Chondrocyte (in vitro differentiated cells): Measurements from ENCODE around the gene TIPARP. TPM values are rescaled to one million over a fixed set of nuclear protein-coding genes. Genes with fewer than 3 reads are reported as not detected.

Experiments used
- DNase-seq: peaks from one replicate; pipeline ENCODE4 v3.0.0; 2021; ENCODE audit warnings: mixed read lengths, low spot score
- H3K27ac Mint-ChIP-seq: one replicate; pipeline ENCODE4 v1.8.0; 2021; ENCODE audit warnings: mild to moderate bottlenecking, moderate library complexity, mixed read lengths; ENCODE audit not compliant: unreplicated experiment
- H3K27me3 Mint-ChIP-seq: 2 replicates; pipeline ENCODE4 v1.8.0; 2021; ENCODE audit warnings: low read depth, mixed read lengths
- H3K36me3 Mint-ChIP-seq: 2 replicates; pipeline ENCODE4 v1.8.0; 2021; ENCODE audit warnings: low read depth, mixed read lengths
- H3K4me1 Mint-ChIP-seq: 2 replicates; pipeline ENCODE4 v1.8.0; 2021; ENCODE audit warnings: low read depth, mild to moderate bottlenecking, mixed read lengths
- H3K4me3 Mint-ChIP-seq: one replicate; pipeline ENCODE4 v1.8.0; 2021; ENCODE audit warnings: mild to moderate bottlenecking, moderate library complexity, mixed read lengths; ENCODE audit not compliant: unreplicated experiment
- H3K9me3 Mint-ChIP-seq: 2 replicates; pipeline ENCODE4 v1.8.0; 2021; ENCODE audit warnings: low read depth, mixed read lengths
- CTCF ChIP-seq: fragments of 200-600 bp; sonication (generic); IDR thresholded peaks from 2 replicates; pipeline ENCODE4 v1.5.0; 2021; ENCODE audit warnings: antibody characterized with exemption, mild to moderate bottlenecking, moderate library complexity
- total RNA-seq: library from RNA; stranded (reverse); gene quantifications from 3 replicates; pipeline ENCODE4 v1.2.1, GENCODE V29; 2021

Gene TIPARP
- total RNA-seq, 1 donor from 2014 or later: 65.3 TPM

GRCh38 chr3:156742401-156742800 is 68.0 kb downstream of the TIPARP start:
- no peak for DNase-seq
- no peak overlapping the region for H3K27ac Mint-ChIP-seq
- H3K36me3 Mint-ChIP-seq: peaks cover 2% of the 10 kb centered on the region
- no peak overlapping the region for H3K4me3 Mint-ChIP-seq
- H3K4me1 Mint-ChIP-seq: no peaks in the 10 kb centered on the region
- H3K9me3 Mint-ChIP-seq: peaks cover 9% of the 10 kb centered on the region
- TF ChIP-seq CTCF: no peak
- H3K27me3 Mint-ChIP-seq: no peaks in the 10 kb centered on the region

DNA sequence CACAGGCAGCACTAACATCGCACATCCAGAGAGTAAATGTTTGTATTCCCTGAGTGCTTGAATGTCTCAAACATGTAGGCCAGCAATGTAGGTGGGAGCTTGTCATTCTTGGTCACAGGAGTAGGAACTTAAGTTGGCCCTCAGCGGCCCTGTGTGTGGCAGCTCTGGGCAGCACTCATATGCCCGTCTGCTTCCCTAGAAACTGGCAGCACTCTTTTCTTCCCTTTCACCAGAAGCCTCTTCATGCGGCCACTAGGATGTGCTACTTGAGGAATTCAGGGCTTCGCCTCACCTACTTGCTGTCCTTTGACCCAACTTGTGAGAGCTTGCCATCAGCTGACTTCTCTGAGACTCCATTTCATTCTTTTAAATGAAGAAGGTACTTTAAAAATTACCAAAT is 69.5 kb downstream of the TIPARP start:
- Mint-ChIP-seq H3K27ac (no peak overlapping the region), H3K36me3 (peaks cover 2% of the 10 kb centered on the region), H3K27me3 (no peaks in the 10 kb centered on the region), H3K4me3 (no peak overlapping the region), H3K4me1 (peaks cover 9% of the 10 kb centered on the region), H3K9me3 (peaks cover 9% of the 10 kb centered on the region)
- no peak for DNase-seq
- TF ChIP-seq CTCF: no peak

- no peak overlapping the region for H3K27ac Mint-ChIP-seq
- TF ChIP-seq CTCF: no peak
Observed at GRCh38 chr3:156744631-156745030, 70.2 kb downstream of the TIPARP start.

DNA sequence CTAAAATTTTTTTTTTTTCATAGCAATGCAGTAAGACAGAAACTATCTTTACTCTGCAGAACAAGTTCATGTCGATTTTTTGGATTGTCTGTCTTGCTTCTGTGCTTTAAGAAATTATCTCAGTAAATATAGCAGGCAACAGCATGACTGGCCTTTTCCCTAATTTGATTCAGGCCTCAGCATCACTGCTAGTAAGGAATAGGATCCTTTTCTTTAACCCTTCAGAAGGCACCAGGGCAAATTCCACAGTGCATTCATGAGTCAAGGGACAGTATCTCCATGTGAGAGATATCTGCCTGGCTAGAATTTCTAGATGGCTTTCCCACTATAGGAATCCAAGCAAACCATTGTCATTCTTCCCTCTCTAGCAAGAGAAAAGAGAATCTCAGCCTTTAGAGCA is 71.4 kb downstream of the TIPARP start:
- TF ChIP-seq CTCF: no peak
- Mint-ChIP-seq H3K4me3 (no peak overlapping the region), H3K36me3 (peaks cover 2% of the 10 kb centered on the region)

More at GRCh38 chr3:156744631-156745030, 70.2 kb downstream of the TIPARP start:
- H3K36me3 Mint-ChIP-seq: peaks cover 2% of the 10 kb centered on the region
- no peak overlapping the region for H3K4me3 Mint-ChIP-seq
- H3K27me3 Mint-ChIP-seq: no peaks in the 10 kb centered on the region
- H3K4me1 Mint-ChIP-seq: peaks cover 17% of the 10 kb centered on the region
- peaks cover 9% of the 10 kb centered on the region for H3K9me3 Mint-ChIP-seq
- DNase-seq: no peak

GRCh38 chr3:156747046-156747445 is 72.7 kb downstream of the TIPARP start:
- Mint-ChIP-seq H3K4me3 (no peak overlapping the region), H3K36me3 (peaks cover 2% of the 10 kb centered on the region), H3K9me3 (peaks cover 9% of the 10 kb centered on the region), H3K27me3 (no peaks in the 10 kb centered on the region), H3K4me1 (peaks cover 41% of the 10 kb centered on the region), H3K27ac (no peak overlapping the region)
- DNase-seq: no peak
- TF ChIP-seq CTCF: no peak

More for the DNA sequence above, 71.4 kb downstream of the TIPARP start:
- Mint-ChIP-seq H3K27ac (no peak overlapping the region), H3K27me3 (no peaks in the 10 kb centered on the region), H3K4me1 (peaks cover 28% of the 10 kb centered on the region), H3K9me3 (peaks cover 9% of the 10 kb centered on the region)
- DNase-seq: no peak
